Measurements from ENCODE around the gene HES3. TPM values are rescaled to one million over a fixed set of nuclear protein-coding genes. Genes with fewer than 3 reads are reported as not detected.

The HES3 gene, protein sequence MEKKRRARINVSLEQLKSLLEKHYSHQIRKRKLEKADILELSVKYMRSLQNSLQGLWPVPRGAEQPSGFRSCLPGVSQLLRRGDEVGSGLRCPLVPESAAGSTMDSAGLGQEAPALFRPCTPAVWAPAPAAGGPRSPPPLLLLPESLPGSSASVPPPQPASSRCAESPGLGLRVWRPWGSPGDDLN
- total RNA-seq = not detected

DNA sequence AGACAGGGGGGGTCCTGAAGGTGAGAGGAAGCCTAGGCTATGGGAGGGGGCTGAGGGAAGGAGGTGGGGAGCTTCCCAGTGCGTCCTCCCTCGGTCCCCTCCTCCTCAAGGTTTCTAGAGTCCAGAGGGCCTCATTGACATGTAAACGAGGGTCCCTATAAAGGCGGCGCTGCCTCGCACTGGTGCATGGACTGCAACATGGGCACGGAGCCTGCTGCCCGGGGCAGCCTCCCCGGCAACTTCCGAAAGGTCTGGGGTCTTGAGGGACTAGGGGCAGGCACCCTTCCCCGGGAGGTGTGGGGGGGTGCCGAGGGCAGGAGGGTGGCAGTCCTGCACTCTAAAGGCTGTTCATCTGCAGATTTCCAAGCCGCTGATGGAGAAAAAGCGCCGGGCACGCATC is at the start of gene HES3:
Gene HES3 (plus strand): TSS at position 187 of the 400 bp plus-strand sequence. CDS start 187 bp downstream, at position 374.
- no peak for DNase-seq (ENCODE audit: low read depth in 2 of 3, low spot score in 2 of 3)

DNA sequence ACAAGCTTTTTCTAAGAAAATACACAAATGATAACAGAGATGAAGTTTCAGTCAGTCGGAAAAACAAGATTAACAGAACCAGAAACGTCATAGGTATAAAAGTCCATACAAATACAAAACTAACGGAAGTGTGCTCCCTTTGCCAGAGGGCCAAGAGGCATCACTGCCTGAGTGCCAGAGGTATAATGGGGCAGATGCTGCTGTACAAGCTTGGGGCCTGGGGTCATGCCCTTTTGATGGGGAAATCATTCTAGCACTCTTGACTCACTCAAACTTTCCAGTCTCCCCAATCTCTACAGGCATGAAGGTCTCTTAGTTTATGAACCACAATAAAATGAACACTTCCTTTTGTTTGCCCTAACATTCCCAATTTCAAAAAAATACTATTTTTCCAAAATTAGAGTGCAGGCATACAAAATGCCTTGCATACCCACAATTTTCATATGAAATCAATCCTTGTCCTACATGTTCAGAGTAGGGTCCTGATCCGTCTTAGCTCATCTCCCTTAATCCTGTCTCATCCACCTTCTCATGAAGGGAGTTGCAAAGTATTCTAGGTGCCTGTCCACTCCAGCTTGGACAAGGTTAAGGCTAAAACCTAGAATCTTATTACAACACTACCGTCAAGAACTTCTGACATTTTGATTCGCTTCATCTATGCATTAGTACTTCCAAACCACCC is 46.1 kb upstream of the HES3 start:
- DNase-seq (ENCODE audit: low read depth in 2 of 3, low spot score in 2 of 3) = no peak

DNA sequence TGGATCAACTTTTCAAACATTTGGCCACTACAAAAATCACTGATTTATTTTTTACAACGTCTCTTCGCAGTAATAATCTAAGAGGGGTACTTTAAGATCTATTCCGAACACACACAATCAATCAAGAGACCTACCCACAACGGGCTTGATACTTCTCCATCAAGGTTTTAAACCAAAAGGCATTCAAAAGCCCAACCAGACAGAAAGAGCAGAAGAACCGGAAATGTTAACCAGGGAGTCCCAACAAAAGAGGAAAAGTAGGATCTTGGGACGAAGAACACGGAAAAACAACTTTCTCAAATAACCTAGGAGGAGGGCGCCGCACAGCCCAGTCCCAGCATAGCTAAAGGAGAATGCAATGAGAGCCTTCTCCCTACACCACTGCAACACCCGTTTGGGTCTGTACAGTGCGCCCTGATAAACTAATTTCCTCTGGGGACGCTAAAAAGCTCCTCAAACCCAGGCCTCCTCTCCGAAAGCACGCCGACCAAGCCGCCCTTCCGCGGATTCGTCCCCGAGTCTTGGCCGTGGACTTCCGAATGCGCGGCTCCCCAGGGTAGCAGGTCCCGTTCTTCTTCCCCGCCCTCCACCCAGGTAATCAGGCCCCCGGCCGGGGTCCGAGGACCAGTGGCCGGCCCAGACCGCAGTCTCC is 45.2 kb upstream of the HES3 start:
- no peak for DNase-seq (ENCODE audit: low read depth in 2 of 3, low spot score in 2 of 3)

DNA sequence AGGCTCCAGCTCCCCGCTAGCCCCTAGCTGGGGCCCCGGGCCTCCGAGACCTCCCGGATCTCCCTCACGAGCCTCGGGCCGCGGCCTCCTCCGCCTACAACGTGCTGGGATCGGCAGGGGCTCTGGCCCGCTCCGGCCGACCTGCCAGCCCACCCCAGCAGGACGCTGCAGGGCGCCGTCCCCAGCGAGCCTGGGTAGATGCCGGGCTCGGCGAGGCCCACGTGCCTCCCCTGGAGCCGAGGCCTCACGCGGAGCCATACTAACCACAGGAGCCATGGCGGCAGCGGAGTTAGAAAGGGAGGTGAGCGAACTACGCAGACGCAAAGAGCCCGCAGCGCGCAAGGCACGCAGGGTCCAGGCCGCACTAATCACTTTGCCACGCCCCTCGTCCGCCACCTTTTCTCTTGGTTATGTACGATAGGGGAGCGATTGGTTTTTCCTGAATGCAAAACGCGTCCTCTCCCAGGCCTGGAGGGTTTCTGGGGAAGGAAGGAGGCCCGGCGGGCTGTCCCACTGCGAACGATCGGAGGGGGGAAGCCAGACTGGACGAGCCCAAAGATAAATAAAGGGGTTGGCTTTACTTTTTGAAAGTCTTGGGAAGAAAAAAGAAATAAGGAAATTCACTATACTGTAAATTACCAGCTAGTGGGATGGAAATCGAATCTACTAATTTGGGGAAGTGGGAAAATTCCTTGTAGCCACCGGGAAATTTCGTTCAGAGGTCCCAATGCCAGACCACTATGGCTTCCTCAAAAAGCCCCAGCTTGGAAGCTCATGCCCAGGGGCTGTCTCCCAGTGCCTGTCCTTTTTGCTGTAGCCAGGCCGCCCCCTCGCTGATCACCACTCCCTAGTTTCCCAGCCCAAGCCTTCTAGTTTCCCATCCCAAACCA is 44.4 kb upstream of the HES3 start, which contains the start of gene RPL22:
Gene RPL22 (minus strand): TSS at position 298 of the 890 bp plus-strand sequence. CDS start 22 bp downstream, at position 276.
- DNase-seq (ENCODE audit: low read depth in 2 of 3, low spot score in 2 of 3) = peak; percentile 89 to 100 (median 99)

DNA sequence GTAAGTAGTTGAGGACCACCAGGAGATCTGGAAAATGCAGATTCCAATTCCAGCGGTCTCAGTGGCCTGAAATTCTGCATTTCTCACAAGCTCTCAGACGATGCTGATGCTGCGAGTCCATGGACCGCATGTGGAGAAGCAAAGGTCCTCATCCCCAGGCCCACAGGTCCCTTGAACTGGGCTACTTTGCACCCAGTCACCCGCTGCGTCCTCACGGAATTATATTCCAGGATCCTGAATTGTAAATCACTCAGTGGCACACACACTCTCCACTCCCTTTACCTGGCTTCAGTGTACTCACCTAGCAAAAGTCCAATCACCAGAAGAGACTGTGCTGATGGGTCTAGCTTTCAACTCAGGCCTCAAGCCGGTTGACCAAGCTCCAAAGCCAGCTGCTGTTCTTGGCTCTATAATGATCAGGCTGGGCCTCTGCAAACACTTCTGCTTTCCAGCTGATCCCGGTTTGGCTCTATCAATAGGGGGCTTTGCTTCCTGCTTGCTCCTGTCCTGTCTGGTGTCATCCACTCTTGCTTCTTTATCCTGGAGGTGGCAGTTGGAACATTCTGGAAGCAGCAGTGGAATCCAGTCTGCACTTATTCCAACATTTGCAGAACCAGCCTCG is 43.7 kb upstream of the HES3 start:
- no peak for DNase-seq (ENCODE audit: low read depth in 2 of 3, low spot score in 2 of 3)

DNA sequence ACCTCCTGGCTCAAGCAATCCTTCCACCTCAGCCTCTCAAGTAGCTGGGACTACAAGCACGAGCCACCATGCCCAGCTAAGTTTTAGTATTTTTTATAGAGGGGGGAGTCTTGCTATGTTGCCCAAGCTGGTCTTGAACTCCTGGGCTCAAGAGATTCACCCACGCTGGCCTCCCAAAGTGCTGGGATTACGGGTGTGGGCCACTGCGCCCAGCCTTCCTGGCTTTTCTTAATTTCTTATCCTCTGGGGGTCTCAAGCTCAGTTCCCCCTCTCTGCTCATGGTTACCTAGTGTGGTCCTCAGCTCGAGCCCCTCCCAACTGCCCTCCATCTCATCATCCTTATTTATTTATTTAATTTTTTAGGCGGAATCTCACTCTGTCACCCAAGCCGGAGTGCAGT is 41.7 kb upstream of the HES3 start:
- DNase-seq (ENCODE audit: low read depth in 2 of 3, low spot score in 2 of 3) = no peak

DNA sequence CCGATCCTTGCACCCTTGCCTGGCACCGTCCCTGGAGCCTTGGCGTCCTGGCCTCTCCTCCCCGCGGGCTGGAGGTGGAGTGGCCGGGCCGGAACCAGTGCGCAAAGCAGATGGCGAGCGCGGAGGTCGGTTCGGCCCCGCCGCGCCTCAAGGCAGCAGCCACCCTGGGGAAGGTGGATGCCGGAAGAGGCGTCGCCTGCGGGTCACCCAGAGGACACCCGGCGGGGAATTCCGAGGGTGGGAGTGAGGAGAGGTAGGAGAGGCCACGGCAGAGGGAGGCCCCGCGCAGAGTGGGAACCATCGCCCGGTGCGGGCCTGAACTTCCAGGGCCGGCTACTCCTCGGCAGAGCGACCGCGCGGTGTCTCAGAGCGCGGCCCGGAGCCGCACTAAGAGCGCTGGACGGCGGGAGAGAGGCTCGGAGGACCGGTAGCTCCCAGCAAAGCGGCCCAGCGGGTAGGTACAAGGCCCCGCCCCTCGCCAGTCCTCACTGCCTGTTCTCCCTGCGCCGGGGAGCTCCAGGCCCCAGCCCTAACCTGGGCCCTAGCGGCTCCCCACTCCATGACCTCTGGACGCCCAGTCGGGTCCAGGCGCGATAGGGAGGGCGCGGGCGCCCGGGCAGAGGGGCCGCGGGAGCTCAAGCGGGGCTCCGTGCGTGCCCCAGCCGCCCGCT is 38.0 kb upstream of the HES3 start, which contains the start of gene RNF207:
Gene RNF207 (plus strand): TSS at position 271 of the 671 bp plus-strand sequence. CDS start 417 bp downstream, outside the sequence.
- DNase-seq (ENCODE audit: low read depth in 2 of 3, low spot score in 2 of 3) = peak in 2 of 3 donors; percentile 40 to 50

DNA sequence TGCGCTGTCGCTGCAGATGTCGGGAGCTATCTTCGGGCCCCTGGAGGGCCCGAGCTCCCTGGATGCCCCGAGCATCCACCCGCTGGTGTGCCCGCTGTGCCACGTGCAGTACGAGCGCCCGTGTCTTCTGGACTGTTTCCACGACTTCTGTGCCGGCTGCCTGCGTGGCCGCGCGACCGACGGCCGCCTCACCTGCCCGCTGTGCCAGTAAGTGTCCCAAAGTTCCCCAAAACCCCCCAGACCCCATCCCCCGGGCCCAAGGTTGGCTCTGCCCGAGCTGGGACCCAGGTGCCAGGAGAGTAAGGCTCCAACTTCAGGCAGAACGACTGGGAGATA is 37.5 kb upstream of the HES3 start:
- DNase-seq (ENCODE audit: low read depth in 2 of 3, low spot score in 2 of 3) = no peak

DNA sequence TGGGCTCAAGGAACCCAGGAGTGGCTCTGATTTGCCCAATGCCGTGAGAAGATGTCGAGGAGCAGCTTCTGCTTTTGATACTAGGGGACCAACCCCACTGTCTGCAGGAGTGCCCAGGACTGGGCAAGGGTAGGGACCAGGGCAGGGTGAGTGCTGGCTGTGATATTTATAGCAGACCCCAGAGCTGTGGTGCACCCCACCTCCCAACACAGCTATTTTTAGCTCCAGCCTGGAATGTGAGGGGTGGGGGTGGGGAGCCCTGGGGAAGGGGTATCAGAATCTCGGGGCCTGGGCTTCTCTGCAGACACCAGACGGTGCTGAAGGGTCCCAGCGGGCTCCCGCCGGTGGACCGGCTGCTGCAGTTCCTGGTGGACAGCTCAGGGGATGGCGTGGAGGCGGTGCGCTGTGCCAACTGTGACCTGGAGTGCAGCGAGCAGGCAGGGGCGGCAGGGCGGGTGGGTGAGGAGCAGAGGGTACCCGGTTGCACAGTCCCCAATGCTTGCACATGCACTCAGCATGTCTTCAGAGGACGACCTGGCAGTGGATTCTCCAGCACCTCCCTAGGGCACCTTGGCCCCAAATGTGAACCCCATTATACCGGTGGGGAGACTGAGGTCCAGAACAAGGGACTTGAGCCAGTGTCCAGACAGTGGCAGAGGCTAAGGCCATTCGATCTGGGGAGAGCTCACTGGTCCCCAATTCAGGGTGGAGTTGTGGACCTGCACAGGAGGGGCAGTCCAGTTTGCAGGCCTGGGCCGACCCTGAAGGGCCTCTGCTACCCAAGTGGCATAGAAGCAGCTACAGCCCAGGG is 36.7 kb upstream of the HES3 start:
- no peak for DNase-seq (ENCODE audit: low read depth in 2 of 3, low spot score in 2 of 3)

DNA sequence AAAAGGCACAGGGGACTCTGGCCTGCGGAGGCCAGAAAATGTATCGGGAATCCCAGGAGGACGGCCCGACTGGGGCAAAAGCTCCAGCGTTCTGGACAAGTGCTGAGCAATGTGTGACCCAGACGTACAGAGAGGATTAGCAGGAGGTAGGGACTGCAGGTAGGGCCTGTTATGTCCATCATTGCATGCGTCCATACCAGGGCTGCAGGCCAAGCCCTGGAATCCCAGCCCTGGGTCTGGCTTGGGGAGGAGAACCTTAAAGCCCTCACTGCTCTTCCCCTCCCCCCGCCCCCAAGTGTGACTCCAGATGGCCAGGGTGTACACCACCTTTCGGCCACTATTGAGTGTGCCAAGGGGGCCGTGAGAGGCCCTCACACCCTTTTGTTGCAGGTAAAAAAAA is 36.1 kb upstream of the HES3 start:
- DNase-seq (ENCODE audit: low read depth in 2 of 3, low spot score in 2 of 3) = no peak

DNA sequence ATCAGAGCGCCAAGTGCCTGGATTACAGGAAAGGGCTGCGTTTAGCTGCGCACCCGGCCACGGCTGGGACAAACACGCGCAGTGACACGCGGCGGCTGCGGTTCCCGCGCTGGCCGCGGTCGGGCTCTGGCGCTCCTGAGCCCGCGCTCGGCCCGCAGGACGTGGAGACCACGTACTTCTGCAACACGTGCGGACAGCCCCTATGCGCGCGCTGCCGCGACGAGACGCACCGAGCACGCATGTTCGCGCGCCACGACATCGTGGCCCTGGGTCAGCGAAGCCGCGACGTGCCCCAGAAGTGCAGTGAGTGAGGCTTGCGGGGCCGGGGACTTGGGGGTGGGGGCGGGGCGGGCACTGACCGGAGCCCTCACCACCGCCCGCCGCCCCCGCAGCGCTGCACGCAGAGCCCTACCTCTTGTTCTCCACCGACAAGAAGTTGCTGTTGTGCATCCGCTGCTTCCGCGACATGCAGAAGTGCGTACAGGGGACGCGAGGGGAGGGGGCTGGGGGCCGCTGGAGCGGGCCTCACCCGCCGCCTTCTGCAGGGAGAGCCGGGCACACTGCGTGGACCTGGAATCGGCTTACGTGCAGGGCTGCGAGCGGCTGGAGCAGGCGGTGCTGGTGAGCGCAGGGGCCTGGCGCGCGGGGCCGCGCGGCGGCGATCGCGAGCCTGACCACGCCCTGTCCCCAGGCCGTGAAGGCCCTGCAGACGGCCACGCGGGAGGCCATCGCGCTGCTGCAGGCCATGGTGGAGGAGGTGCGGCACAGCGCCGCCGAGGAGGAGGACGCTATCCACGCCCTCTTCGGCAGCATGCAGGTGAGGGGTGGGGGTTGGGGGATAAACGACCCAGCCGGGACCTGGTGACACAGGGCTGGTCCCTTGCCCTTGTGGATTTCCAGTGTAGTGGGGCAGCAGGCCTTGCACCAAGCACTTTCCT is 35.0 kb upstream of the HES3 start:
- DNase-seq (ENCODE audit: low read depth in 2 of 3, low spot score in 2 of 3) = peak in 2 of 3 donors; percentile 51 to 52

DNA sequence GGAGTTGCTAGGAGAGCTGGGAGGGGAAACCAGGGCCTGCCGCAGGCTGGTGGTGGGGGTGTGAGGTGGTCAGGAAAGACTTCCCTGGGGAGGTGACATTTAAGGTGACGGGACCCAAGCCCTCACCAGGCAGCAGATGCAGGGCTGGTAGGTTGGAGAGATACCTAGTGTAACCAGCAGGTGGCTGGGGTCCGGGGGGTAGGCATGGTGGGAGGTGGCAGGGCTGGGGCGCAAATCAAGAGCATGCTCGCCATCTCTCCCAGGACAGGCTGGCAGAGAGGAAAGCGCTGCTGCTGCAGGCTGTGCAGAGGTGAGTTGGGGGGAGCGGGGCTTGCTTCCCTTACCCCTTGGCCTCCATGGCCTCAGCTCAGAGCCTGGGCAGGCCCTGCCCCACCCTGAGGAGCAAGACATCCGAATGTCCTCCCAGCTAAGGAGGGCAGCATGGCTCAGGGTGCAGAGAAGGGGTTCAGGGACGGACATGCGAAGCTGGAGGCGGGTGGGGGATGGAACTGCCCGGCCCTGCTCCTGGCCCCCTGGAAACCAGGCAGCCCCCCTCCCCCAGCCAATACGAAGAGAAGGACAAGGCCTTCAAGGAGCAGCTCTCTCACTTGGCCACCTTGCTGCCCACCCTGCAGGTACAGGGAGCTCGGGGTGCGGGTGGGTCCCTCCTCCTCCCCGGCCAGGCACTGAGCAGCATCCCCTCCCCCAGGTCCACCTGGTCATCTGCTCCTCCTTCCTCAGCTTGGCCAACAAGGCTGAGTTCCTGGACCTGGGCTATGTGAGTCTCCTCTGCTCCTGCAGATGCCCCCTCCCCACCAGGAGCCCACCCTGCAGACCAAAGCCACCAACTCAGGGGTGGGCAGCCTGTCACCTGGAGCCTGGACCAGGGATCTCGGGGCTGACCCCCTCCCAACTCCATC is 34.1 kb upstream of the HES3 start:
- DNase-seq (ENCODE audit: low read depth in 2 of 3, low spot score in 2 of 3) = peak in 2 of 3 donors; percentile 27 to 49

DNA sequence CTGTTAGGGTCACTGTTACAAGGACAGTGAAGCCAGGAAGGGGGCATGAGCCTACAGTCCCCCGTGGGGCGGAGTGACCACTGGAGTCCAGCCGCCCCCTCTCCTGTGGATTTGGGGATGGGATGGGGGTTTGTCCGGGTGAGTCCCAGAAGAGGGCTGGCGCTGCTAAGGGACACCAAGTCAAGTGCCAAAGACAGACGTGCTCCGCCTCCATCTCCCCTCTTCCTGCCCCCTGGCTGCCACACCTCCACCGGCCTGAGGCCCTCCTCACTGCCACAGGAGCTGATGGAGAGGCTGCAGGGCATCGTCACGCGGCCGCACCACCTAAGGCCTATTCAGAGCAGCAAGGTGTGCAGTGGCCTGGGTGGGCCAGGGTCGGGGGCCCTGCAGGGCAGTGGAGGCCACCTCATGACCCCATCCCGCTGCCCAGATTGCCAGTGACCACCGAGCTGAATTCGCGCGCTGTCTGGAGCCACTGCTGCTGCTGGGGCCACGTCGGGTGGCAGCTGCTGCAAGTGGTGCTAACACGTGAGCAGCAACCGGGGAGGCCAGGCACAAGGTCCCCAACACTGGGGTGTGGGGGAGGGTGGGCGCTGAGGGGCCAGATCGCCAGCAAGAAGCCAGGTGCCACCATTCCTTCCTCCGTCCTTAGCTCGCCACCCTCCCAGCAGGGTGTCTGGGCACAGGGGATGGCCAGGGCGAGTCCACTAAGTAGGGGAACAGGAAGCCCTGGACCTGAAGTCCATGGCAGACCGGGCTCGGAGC is 33.2 kb upstream of the HES3 start:
- no peak for DNase-seq (ENCODE audit: low read depth in 2 of 3, low spot score in 2 of 3)

DNA sequence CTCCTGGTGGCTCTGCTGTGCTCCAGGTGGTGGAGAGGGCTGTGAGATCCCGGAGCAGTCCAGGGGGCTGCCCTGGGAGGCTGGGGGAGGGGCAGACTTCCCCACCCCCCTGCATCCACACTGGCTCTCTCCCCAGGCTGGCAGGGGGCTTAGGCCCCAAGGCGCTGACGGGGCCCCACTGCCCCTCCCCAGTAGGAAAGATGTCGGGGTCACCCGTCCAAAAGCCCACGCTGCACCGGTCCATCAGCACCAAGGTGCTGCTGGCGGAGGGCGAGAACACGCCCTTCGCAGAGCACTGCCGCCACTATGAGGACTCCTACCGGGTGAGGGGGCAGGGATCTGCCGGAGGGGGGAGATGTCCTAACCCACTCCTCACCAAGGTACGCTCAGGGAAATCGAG is 32.2 kb upstream of the HES3 start:
- DNase-seq (ENCODE audit: low read depth in 2 of 3, low spot score in 2 of 3) = no peak

DNA sequence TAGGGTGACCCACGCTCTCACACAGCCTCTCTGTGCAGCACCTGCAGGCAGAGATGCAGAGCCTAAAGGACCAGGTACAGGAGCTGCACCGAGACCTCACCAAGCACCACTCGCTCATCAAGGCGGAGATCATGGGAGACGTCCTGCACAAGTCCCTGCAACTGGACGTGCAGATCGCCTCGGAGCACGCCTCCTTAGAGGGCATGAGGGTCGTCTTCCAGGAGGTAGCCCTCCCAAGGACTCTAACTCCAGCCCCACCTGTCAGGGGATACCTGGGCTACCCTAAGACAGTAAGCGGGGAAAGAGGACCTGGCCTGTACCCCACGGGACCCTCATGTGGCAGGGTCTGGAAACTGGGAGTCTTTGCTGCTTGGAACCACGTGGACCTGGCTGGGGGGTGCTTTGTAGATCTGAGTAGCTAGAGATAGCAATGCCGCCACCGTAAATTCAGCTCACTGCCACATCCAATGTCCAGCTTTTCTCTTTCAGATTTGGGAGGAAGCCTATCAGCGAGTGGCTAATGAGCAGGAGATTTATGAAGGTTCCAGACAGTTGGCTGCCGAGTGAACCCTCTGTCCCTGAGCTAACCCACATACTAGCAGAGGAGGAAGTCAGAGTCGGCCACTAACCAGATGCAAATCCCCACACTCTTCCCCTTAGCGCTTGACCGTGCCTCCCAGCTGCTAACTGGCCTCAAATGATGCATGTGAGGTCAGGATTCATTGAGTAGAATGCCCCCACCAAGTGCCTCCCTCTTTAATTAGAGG is 31.6 kb upstream of the HES3 start:
- DNase-seq (ENCODE audit: low read depth in 2 of 3, low spot score in 2 of 3) = peak in 1 of 3 donors; percentile 43

Data from hematopoietic multipotent progenitor cell (in vitro differentiated cells).